GM18873 (cell line): ENCODE measurements around the gene SMARCA4.

Experiments
- ATAC-seq: cut with Tn5 transposase; IDR thresholded peaks from one replicate; pipeline ENCODE4 v1.9.1; 2021; ENCODE audit warnings: mild to moderate bottlenecking, moderate library complexity, moderate number of reproducible peaks; ENCODE audit not compliant: unreplicated experiment, low FRiP score

Gene SMARCA4

DNA sequence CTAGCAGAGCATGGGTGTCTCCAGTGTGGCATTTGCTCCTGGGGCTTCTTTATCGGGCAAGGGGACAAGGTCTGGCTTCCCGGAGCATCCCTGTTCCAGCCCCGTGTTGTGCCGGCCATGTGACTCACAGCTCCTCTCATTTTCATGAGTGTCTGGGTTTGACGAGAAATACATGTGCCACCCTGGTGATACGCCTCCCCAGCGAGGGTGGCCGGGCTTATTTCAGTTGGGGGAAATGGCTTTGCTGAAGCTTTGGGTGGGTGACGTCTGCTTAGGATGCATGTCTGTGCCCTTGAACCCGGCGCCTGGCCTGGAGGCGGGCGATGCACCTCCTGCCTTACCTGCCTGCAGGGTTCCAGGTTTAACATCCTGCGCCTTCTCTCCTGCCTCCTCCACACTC is 66.6 kb downstream of the SMARCA4 start:
- no peak for ATAC-seq

GRCh38 chr19:11028146-11028545 is 67.3 kb downstream of the SMARCA4 start:
- ATAC-seq, result no peak

- ATAC-seq, result no peak
These were observed 70.7 kb downstream of the SMARCA4 start for GRCh38 chr19:11031421-11032070.

- no peak for ATAC-seq
These were observed 72.4 kb downstream of the SMARCA4 start for GRCh38 chr19:11033251-11033650.

DNA sequence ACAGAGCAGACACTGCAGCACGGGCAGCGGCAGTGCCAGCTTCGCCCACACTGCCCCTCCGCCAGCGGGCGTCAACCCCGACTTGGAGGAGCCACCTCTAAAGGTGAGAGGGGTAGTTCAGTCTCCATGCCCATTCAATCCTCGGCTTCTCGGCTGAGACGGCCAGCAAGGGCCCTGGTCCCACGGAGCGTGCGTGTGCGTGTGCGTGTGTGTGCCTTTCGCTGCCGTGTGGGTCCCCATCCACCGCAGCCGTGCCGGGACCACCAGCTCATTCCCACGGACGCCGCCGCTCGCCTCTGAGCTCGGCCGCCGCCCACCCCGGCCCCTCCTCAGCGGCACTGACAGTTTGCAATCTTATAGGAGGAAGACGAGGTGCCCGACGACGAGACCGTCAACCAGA is 72.9 kb downstream of the SMARCA4 start:
- ATAC-seq, result no peak

DNA sequence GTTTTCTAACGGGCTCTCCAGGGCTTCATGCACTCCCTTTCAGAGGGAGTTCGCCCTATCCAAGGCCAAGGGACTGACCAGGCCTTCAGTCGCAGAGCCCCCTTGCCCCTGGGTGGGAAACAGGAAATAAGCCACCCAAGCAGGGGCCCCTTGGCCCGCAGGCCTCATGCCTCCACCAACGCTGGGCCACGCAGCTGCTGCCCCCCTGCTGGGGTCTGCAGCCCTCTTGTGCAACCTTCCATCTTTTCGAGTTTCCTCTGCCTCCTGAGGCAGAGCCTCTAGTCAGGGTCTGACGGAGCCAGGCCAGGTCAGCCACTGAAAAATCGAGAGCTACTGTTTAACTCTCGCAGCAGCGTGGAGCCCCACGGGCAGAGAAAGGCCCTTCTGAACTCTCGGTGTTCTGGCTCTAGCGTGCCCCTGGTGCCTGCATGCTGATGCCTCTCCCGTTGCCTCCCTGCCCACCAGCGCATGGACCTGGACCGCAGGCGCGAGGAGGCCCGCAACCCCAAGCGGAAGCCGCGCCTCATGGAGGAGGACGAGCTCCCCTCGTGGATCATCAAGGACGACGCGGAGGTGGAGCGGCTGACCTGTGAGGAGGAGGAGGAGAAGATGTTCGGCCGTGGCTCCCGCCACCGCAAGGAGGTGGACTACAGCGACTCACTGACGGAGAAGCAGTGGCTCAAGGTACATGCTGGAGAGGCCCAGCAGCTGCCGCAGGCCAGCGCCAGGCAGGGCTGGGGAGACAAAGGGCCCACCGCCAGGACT is 73.8 kb downstream of the SMARCA4 start:
- ATAC-seq, result no peak

DNA sequence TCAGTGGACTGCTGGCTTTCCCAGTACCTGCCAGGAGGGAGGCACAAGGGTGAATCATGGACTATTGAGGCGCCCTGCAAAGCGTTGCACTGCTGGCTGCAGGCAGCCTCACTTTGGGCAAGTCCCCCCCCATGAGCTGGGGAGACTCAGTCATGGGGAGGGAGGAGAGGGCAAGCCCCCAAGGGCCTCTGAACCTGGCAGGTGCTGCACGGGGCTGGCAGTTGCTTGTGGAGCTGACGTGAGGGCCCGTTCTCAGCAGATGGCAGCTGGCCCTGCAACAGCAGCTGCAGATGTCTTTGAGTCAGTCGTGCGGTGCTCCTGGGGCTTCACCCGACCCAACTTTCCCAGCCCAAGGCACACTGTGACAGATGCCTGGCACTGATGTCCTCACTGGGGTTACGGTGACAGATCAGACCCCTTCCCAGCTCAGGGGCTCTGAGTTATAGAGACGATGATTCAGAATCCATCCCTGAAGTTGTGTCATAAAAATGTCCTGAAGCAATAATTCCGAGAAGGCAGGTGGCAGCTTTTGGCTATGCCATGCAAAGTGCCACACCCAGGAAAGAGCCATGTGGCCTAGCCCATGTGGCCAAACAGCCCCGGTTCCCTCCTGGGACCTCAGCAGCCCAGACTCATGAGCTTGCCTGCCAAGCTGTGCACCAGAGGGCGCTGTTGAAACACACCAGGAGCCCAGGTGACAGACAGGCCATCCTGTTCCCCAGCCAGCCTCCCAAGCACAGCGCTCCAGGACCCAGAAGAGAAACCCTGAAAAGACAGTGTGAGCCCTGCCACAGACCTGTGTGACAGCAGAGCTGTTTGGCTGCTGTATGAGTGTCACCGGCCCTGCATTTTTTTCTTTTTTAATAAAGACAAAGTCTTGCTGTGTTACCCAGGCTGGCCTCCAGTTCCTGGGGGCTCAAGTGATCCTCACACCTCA is 74.9 kb downstream of the SMARCA4 start:
- peak; percentile 54 for ATAC-seq

- no peak for ATAC-seq
These were observed 77.7 kb downstream of the SMARCA4 start for GRCh38 chr19:11038511-11038910.

GRCh38 chr19:11041194-11041593 is 80.4 kb downstream of the SMARCA4 start:
- no peak for ATAC-seq

GRCh38 chr19:11041966-11042627 is 81.3 kb downstream of the SMARCA4 start:
- no peak for ATAC-seq

- no peak for ATAC-seq
These were observed 83.6 kb downstream of the SMARCA4 start for GRCh38 chr19:11044431-11044830.

DNA sequence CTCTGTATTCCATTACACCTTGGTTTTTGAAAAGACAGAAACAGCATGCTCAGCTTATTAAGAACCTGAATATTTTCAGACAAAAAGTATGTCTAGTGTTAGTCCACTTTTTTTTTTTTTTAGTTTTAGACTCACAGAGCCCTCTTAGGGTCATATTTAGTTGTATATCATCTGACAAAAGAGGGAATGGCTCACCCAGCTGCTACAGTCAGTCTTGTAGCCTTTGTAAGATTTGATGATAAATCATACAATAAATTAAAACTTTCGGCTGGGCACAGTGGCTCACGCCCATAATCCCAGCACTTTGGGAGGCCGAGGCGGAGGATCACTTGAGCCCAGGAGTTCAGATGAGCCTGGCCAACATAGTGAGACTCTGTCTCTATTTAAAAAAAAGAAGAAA is 84.7 kb downstream of the SMARCA4 start:
- ATAC-seq, result no peak

GRCh38 chr19:11046605-11047354 is 86.0 kb downstream of the SMARCA4 start:
- ATAC-seq, result no peak

- no peak for ATAC-seq
These were observed 87.0 kb downstream of the SMARCA4 start for GRCh38 chr19:11047866-11048265.

DNA sequence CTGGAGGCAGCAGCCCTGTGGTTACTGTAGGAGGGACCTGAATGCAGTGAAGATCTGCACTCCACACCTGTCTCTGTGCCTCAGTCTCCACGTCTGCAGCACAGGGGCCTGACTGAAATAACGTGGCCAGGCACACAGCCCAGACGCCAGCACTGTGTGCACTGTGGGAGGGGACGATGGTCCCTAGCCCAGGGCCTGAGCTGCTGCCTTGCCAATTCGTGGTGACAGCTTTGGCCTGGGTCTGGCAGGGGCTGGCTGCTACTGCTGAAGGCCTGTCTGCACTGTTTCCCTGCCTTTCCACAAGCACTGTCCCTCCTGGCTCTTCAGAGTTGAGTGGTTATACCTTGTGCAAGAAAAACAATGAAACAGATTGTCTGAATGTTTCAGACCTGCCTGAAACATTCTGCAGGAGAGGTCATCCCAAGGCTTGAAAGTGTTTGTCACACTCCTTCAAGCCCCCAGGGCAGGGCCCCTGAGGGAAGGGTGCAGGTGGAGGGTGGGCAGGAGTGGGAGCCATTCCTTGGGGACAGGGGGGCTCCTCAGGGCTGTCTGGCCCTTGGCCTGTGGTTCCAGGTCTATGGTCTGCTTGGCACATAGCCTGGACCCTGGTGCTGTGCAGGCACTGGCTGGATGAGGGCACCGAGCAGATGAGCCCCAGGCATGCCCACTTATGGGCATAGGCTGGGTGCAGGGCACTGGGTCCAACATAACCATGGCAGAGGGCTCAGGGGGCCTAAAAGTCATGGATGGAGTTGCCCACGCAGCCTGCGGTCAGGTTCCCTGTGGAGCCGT is 89.7 kb downstream of the SMARCA4 start:
- no peak for ATAC-seq

- ATAC-seq, result no peak
These were observed 93.0 kb downstream of the SMARCA4 start for GRCh38 chr19:11053817-11054195.

DNA sequence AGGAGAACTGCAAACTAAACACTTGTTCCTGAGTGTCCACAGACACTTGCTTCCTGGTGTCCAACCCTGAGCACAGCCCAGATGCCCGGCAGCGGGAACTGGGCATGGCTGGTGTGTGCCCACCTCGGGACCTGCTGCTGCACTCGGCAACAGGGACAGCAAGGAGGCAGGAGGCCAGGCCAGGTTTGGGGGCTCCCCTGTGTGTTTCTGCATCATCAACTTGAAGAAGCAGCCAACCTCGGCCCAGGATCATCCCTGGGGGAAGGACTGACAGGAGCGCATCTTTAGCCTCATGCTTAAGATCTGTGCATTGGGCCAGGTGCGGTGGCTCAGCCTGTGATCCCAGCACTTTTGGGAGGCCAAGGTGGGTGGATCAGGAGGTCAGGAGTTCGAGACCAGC is 93.4 kb downstream of the SMARCA4 start:
- no peak for ATAC-seq

GRCh38 chr19:11054628-11055027 is 93.8 kb downstream of the SMARCA4 start:
- ATAC-seq, result no peak
